ENCODE measurements around the gene COX4I1. TPM values are rescaled to one million over a fixed set of nuclear protein-coding genes. Genes with fewer than 3 reads are reported as not detected.
"Not testable (repeated sequence)": the region's sequence is repeated elsewhere in the genome, so short reads cannot be mapped to it uniquely, and the experiment has no call there.

COX4I1 gene
- total RNA-seq, 1 experiment from 2014 or later, result 373 TPM

DNA sequence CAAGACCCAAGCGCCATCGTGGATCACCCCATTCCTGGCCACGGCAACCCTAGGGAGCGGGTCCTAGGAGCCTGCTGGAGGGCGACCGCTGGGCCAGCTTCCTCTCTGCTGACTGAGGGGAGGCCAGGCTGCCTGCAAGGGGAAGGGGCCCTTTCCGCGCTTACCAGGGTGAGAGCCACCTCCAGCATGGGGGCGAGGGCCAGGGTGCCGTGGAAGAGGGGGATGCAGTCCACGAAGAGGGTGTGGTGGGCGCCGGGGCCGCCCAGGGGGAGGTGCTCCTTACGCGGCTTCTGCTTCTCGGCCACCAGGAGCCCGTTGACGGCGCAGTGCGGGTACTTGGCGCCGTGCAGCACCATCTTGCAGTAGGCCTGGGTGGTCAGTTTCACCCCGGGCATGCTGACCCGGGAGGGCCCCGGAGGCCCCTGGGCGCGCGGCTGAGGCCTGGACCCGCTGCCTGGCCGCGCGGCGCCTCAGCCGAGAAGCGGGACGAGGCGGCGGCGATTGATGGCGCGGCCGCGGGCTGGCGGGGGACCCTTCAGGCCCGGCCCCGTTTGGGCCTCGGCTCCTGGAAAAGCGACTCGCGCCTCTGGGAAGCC, 496 bp upstream of the COX4I1 start:
- DNase-seq (ENCODE audit: low read depth), result no peak

DNA sequence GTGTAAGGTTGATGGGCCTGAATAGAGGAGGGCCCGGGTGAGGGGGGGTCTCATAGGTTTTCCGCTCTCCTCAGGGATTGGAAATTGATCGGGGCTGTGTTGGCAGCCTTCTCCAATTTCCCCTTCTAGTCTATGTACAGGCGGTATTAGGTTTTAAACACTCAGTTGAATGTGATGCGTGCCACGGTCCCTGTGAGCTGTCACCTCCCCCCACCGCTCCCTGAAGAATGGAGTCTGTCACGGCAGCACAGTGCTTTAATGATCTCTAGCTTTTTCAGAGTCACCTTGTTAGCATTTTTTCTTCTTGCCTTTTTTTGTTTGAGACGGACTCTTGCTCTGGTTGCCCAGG, 800 bp downstream of the COX4I1 start:
- no peak for DNase-seq (ENCODE audit: low read depth)

DNA sequence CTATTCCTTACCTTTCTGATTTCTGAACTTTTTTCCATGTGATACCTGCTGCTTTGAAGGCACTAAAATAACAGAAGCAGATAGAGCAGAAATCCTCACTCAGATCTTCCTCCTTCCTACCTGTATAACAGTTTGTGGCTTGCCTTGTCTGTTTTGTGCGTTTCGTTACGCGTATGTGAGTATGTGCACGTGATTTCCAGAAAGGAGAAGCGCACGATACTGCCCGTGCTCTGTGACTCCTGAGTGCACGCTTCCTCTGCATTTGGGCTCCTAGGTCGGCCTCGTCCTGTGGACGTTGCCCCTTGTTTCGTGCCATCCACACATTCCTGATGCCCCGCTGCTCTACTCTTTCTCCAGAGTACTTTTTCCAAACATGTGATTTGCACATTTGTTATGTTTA, 4.1 kb downstream of the COX4I1 start:
- no peak for DNase-seq (ENCODE audit: low read depth)

- no peak for DNase-seq (ENCODE audit: low read depth)
Measured at GRCh38 chr16:85805442-85806045, 6.0 kb downstream of the COX4I1 start.

DNA sequence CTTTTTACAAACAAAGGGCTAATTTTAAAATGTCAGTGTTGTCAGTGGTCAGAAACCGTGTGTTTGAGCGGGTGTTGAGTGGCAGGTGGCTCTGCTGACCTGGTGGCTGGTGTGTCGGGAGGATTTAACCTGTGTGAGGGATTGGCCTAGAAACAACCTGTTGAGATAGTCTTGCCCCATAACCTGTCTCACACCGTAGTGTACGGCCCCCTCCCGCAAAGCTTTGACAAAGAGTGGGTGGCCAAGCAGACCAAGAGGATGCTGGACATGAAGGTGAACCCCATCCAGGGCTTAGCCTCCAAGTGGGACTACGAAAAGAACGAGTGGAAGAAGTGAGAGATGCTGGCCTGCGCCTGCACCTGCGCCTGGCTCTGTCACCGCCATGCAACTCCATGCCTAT, 7.0 kb downstream of the COX4I1 start:
- no peak for DNase-seq (ENCODE audit: low read depth)

DNA sequence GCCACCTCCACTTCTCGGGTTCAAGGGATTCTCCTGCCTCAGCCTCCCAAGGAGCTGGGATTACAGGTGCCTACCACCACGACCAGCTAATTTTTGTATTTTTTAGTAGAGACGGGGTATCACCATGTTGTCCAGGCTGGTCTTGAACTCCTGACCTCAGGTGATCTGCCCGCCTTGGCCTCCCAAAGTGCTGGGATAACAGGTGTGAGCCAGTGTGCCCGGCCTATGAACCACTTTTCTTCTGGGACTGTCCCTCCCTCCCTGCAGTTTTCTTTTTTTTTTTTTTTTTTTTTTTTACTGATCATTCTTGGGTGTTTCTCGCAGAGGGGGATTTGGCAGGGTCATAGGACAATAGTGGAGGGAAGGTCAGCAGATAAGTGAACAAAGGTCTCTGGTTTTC, 7.8 kb downstream of the COX4I1 start:
- DNase-seq (ENCODE audit: low read depth), result not testable (repeated sequence)

GRCh38 chr16:85808104-85808503, 8.6 kb downstream of the COX4I1 start:
- DNase-seq (ENCODE audit: low read depth), result not testable (repeated sequence)

DNA sequence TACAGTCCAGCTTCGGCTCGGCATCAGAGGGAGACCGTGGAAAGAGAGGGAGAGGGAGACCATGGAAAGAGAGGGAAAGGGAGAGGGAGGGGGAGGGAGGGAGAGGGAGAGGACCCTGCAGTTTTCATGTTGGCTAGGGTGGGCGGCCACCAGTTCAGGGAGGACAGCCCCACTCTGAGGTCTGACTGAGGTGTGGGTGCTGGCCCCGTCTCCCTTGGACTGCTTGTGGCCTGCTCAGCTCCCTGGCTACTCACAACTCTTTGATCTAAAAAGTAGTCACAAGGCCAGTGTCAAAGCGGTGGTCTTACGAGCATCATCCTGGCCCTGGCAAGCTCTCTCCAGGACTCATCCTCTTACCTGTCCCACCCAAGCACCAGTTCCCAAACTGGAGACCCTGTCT, 9.4 kb downstream of the COX4I1 start:
- DNase-seq (ENCODE audit: low read depth), result no peak

DNA sequence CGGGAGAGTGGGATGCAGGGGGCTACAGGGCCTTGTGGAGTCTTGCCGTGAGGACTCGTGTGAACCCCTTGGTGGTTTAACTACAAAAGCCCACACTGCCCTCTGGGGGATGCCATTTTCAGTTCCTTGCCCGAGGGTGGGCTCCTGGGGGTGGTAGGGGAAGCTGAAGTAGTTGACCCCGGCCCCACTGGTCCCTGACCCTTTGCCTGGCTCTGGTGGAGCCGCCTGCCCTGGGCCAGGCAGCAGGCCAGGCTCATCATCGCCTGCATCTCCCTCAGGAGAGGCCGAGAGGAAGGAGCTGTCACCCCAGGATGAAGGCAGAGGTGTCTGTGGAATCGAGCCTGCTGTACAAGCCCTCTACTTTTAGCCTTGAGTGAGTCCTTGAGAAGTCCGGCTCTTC, 10.2 kb downstream of the COX4I1 start:
- no peak for DNase-seq (ENCODE audit: low read depth)

- no peak for DNase-seq (ENCODE audit: low read depth)
Measured at GRCh38 chr16:85810097-85810741, 10.7 kb downstream of the COX4I1 start.

DNA sequence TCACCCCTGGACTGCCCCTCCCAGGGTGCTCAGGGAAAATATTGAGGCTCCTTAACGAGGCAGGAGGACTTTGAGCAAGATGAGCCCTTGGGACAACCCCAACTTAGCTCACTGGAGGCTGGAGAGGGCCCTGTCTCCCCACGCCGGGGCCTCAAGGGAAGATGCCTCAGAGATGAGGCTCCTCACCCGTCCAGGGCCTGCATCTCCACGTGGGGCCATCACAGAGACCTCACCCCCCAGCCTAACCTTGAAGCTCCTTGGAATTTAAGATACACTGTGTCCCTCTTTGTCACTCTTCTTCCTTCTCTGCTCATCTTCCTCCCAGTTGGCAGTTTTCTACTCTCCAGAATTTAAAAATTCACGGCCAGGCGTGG, 11.2 kb downstream of the COX4I1 start:
- DNase-seq (ENCODE audit: low read depth), result no peak

GRCh38 chr16:85812031-85812807, 12.7 kb downstream of the COX4I1 start:
- peak; percentile 2 for DNase-seq (ENCODE audit: low read depth)

DNA sequence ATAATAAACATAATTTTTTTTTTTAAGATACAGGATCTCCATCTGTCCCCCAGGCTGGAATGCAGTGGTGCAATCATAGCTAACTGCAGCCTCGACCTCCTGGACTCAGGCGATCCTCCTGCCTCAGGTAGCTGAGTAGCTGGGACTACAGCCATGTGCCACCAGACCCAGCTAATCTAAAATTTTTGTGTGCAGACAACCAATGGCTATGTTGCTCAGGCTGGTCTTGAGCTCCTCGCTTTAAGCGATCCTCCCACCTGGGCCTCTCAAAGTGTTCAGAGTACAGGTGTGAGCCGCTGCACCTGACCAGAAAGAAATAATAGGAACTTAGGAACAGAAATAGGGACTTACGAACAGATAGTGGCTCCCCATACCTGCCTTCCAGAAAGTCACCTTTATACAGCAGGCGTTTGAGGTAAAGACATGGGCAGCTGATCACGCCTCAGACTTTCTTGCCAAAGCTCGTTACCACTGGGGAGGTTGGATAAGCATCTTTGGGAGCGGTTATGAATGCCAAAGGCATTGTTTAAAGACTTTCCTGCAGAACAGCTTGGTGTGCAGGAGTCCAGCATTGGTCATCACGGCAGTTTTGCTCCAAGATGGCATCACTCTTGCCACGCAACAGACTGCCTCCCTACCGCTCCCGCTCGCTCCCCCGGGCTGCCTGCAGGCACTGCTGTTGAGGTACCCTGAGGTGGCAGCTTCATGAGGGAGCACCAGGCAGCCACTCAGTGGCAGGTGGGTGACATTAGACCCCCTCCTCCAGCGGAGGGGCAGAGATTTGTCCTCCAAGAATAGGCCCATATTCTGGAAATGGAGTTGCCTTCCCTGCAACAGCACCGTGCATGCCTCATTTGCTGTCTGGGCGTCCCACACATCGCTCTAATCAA, 13.6 kb downstream of the COX4I1 start:
- DNase-seq (ENCODE audit: low read depth), result no peak

DNA sequence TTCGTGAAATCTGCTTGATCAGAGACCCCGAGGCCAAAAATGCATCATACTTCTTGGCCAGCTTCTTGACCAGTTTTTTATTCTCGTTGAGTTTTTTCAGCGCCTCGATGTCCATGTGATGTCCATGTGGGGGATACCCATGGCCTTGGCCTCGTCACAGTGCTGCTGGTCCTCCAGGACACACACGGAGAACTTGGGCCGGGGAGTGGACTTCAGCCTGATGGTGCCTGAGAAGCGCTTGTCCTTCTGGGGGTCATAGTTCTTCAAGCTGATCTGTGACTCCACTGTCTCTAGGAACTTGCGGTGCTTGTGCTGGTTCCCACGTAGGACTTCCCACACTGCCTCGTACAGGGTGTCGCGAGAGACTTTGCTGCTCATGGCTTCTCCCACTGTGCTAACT, 16.7 kb downstream of the COX4I1 start:
- DNase-seq (ENCODE audit: low read depth), result no peak

GRCh38 chr16:85817195-85817594, 17.7 kb downstream of the COX4I1 start:
- DNase-seq (ENCODE audit: low read depth), result not testable (repeated sequence)

DNA sequence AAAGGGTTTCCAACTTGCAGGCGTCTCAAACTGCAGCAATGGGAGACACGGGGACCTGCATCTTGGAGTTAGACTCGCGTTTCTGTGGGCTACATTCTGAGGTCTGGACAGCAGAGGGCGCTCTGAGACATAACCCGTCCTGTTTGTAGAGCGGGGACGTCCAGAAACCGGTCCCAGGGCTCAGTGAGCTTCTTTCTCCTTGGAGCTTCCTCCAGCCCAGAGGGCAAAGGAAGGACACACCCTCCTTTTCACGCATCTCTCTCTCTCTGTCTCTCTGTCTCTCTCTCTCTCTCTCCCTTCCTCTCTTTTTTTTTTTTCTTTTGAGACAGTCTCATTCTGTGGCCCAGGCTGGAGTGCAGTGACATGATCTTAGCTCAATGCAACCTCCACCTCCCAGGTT, 19.8 kb downstream of the COX4I1 start:
- DNase-seq (ENCODE audit: low read depth), result peak; percentile 63

DNA sequence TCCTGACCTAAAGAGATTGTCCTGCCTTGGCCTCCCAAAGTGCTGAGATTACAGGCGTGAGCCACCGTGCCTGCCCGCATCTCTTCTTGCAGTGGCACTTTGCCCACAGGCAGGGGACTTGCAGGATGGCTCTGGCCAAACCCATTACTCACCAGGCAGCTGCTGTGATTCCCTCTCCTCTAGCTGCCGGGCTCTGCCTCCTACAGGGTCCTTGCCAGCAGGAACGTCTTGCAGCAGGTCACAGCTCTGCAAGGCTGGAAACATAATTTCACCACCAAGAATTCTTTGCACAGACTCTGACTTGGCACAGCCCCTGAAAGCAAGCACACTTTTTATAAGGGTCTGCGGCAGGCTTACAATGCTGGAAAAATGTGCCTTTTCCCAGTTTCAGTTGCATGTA, 20.3 kb downstream of the COX4I1 start:
- peak; percentile 20 for DNase-seq (ENCODE audit: low read depth)

- DNase-seq (ENCODE audit: low read depth), result no peak
Measured at GRCh38 chr16:85820604-85821372, 21.3 kb downstream of the COX4I1 start.

GRCh38 chr16:85821390-85822135, 22.1 kb downstream of the COX4I1 start:
- DNase-seq (ENCODE audit: low read depth), result peak; percentile 66

DNA sequence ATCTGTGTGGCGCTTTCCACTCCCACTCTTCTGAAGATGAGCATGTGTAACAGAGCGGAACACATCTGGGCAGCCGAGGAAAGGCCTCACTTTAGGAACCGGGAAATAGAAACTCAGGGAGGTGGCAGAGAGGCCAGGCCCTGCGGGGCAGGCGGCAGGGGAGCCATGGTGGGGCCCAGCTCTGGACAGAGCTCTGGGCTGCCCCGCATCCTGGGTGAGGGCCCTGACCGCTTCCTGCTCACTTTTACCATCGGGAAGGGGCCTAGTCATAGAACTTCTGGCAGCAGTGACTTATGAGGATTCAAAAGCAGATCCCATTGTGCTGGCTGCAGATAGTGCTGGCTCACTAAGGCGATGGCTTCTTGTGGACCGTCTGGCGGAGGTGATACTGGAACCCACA, 22.6 kb downstream of the COX4I1 start:
- no peak for DNase-seq (ENCODE audit: low read depth)
